ENCODE data around the gene GPR85.

DNA sequence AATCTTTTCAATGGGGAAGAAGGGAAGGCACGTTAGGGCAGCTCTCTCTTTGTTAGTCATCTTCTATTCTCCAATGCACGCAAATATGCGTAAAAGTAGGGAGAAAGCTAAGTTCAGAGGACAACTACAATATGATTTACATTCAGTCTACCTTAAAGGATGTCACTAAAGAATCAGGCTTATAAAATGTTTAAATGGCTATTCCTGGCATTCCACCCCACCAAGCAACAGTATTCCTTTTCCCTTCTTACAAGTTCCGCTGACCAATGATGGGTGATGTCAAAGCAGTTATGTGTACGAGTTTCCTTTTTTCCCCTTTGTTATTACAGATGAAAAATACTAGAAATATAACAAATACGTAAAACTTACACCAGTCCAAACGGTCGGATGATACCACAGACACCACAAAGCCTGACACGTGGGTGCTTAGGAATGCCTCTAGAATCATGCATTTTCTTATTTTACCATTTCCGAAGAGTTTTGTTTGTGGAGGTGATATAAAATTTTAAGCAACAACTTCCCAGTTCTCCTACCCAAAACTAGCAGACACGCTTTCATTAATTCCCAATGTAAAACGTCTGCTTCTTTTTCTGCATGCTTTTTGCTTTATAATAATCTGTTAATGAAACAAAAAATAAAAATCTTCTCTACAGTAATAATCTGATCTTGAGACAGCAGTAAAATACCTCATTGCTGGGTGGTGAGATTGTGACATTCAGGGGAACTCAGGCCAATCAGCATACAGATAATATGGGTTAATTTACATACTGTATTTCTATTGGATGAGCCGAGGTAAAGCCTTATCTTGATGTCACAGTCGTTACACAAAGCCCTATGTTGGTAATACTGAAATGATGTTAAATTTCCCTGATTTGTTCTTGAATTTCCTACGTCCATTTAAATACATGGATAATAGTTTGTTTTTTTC, 708 bp upstream of the GPR85 start:
- TF ChIP-seq POLR2A (IDR thresholded peaks at IDR 0.05; ENCODE audit: low read depth, low read length), result no peak
- TF ChIP-seq, protein P1, sequence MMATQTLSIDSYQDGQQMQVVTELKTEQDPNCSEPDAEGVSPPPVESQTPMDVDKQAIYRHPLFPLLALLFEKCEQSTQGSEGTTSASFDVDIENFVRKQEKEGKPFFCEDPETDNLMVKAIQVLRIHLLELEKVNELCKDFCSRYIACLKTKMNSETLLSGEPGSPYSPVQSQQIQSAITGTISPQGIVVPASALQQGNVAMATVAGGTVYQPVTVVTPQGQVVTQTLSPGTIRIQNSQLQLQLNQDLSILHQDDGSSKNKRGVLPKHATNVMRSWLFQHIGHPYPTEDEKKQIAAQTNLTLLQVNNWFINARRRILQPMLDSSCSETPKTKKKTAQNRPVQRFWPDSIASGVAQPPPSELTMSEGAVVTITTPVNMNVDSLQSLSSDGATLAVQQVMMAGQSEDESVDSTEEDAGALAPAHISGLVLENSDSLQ (IDR thresholded peaks at IDR 0.05), result no peak
- TF ChIP-seq, protein P2, sequence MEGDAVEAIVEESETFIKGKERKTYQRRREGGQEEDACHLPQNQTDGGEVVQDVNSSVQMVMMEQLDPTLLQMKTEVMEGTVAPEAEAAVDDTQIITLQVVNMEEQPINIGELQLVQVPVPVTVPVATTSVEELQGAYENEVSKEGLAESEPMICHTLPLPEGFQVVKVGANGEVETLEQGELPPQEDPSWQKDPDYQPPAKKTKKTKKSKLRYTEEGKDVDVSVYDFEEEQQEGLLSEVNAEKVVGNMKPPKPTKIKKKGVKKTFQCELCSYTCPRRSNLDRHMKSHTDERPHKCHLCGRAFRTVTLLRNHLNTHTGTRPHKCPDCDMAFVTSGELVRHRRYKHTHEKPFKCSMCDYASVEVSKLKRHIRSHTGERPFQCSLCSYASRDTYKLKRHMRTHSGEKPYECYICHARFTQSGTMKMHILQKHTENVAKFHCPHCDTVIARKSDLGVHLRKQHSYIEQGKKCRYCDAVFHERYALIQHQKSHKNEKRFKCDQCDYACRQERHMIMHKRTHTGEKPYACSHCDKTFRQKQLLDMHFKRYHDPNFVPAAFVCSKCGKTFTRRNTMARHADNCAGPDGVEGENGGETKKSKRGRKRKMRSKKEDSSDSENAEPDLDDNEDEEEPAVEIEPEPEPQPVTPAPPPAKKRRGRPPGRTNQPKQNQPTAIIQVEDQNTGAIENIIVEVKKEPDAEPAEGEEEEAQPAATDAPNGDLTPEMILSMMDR (IDR thresholded peaks at IDR 0.05 in 2 of 3, conservative IDR thresholded peaks at IDR 0.05 in 1 of 3; ENCODE audit: control insufficient read depth in 2 of 3, extremely low read depth in 1 of 3, insufficient read depth in 1 of 3, low read depth in 3 of 3, low read length in 3 of 3), result no peak
- no peak for TF ChIP-seq NBN (IDR thresholded peaks at IDR 0.05)
- no peak for TF ChIP-seq CREB1 (IDR thresholded peaks at IDR 0.05; ENCODE audit: low read depth)
- no peak for TF ChIP-seq NR2C2 (IDR thresholded peaks at IDR 0.05; ENCODE audit: borderline replicate concordance, control insufficient read depth, insufficient read length, low read depth)
- TF ChIP-seq RB1 (IDR thresholded peaks at IDR 0.05; ENCODE audit: borderline replicate concordance), result no peak
- TF ChIP-seq NRF1 (conservative IDR thresholded peaks at IDR 0.05; ENCODE audit: low read depth, low read length), result no peak
- TF ChIP-seq, protein P3, sequence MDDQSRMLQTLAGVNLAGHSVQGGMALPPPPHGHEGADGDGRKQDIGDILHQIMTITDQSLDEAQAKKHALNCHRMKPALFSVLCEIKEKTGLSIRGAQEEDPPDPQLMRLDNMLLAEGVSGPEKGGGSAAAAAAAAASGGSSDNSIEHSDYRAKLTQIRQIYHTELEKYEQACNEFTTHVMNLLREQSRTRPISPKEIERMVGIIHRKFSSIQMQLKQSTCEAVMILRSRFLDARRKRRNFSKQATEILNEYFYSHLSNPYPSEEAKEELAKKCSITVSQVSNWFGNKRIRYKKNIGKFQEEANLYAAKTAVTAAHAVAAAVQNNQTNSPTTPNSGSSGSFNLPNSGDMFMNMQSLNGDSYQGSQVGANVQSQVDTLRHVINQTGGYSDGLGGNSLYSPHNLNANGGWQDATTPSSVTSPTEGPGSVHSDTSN (IDR thresholded peaks at IDR 0.05; ENCODE audit: insufficient replicate concordance, low read depth, low read length), result no peak
